Stimulated activated CD8-positive, alpha-beta memory T cell treated with anti-CD3 and anti-CD28 coated beads, Interleukin-7, amount 100 ng/mL, for 1 hour (primary cell): ENCODE measurements around the gene ARPP21.

ENCODE experiments used
- DNase-seq, 2 donors: peaks; one replicate each; pipeline ENCODE4 v3.0.0-alpha.2; 2020; ENCODE audit warnings: low read depth in 2 of 2

The ARPP21 gene

DNA sequence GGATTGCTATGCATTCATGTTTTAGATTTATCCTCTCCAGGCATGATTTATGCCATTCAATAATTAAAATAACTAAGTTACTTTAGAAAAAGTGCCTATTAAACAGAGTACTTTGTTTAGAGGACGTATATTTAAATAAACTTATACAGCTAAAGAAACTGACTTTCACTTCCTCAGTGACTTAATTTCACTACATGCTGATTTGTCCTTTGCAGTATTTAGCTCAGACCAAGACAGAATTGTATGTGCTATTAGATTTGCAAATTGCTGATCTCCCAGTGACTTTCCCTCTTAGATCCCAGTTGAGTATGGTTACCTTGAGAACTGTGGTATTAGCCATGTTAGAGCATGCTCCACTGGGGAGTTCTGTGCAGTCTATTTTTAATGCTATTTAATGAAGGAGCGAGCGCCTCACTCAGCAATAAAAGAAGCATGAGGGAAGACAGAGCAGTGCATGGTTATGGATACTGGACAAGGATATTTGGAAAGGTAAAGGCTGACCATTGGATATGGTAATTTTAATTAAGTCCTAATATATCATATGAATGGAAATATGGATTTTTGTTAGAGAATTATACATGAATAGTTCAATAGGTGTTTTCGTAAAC lies 2.7 kb downstream of the ARPP21 start:
- no peak for DNase-seq

DNA sequence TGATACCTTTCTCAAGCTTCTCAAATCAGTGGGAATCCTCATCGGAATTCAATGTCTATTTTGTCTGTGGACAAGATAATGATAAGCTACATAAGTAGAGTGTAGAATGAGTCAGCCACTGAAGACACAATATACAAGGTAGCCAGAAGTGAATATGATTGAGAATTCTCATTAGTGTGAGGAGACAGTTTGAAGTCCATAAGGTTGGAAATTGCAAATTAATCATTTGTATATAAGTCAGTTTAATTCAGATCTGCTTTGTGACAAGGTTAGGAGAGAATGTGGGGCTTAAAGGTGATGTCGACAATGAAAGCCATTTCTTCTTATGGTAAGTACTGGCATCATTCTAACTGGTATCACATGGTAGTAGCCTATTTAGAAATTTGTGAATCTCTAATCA lies 4.2 kb downstream of the ARPP21 start:
- no peak for DNase-seq

DNA sequence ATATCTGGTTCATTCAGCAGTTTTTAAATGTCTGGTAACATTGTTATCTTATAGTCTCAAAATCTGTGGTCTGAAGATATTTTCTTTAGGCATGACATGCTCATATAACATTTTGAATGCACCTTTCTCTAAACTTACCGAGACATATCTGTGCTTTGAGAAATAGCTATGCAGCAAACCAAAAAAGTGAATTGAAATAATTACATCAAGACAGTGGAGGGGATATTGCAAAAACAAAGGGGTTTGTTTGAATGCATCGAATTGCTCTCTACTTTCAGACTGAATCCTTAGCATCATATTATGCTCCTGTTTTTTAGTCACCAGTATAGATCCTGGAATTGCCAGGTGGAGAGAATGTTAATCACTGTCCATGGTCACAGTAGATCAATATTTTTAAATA lies 5.1 kb downstream of the ARPP21 start:
- no peak for DNase-seq

DNA sequence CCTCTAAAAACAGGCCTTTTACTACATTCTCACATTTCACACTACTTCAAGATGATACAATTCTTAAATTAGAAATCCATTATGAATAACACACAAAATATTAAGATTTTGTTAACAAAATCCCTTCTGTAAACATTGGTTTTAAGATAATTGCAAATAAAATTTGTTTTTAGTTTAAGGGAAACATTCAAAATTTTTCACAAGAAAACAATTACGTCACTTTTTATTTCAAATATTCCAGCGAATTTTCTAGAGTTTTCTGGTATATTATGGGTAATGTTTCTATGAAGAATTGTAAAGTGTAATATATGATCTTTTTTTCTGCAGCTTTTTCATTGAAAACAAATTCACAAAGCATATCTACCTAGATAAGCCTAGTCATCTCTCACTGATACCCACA lies 5.9 kb downstream of the ARPP21 start:
- DNase-seq = no peak

DNA sequence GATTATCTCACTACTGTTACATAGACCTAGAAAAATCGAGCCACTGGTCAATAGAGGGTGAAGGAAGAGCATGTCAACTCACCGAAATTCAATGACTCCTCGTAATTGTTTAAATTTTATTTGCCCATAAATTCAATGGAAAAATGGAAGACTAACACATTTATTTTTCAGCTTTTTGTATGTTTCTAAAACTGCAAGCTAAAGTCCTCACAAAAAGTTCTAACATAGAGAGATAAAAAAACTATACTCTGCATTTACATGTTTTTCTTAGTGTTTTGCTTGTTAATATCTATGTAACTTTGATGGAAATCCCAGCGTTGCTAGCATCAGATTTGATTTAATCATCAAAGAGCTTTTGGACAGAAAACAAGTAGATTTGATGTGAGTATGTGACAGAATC lies 6.8 kb downstream of the ARPP21 start:
- DNase-seq = no peak

DNA sequence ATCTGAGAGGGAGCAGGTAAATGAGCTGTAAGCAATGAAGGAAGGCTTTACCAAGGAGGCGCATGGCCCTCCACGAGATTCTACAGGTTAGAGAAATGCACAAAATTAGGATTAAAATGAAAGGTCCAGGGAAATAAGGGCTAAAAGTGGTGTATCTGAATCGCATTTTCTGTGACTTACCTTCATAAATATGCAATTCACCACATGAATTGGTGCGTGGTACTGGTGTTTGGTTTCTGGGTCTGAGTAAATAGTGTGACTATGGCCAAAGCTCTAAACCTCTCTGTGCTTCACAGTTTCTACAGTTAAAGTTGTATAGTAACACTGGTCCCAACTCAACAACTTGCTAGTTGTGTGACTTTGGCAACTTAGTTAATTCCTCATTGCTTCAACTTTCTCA lies 8.1 kb downstream of the ARPP21 start:
- DNase-seq = no peak

DNA sequence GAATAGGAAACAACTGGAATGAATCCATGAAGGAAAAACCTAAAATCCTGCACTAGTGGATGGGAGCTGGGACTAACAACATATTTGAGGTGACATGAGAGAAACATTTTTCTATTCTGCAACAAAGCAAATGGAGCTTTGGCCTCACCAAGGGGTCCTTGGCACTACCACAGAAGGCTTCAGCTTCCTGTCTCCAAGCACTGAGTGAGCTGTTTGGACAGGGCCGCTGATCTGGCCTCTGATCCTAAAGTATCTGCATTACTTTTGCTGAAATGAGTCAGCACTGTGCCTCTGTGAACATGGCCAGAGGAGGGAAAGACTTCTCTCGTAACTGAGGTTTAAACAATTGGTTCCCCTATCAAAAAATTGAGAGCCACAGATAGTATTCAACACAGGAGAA lies 9.0 kb downstream of the ARPP21 start:
- DNase-seq = no peak

DNA sequence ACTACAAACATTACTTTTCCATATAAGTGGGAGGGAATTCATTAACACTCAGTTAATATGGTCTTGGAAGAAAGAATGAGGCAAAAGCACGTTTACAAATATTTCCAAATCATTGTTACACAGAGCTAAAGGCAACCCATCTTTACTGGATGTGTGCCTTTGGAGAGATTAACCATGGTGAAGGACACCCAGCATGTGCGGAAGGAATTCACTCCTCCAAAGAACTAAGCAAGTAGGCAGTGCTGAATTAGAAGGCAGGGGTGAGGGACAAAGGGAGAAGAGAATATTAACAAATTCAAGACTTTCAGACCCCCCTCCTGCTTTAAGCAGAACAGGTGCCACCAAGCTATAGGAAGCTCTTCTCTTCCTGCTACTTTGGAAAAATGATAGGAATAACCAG lies 10.1 kb downstream of the ARPP21 start:
- DNase-seq = no peak

DNA sequence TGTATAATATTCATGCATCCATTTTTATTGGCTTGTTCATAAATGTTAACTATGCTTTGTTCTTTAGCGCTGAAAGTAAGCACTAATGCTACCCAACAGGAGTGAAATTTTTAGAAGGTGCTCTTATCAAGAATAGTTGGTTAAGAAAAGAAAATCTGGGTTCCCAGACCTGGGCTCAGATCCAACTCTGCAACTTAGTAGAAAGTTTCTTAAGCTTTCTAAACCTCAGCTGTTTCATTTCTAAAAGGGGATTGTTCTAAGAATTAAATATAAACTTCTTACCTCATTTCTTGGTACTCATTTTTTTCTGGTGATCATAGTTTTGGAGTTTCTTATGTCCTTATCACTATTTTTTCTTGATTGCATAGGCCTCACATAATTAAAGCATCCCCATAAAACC lies 12.1 kb downstream of the ARPP21 start:
- DNase-seq = no peak

DNA sequence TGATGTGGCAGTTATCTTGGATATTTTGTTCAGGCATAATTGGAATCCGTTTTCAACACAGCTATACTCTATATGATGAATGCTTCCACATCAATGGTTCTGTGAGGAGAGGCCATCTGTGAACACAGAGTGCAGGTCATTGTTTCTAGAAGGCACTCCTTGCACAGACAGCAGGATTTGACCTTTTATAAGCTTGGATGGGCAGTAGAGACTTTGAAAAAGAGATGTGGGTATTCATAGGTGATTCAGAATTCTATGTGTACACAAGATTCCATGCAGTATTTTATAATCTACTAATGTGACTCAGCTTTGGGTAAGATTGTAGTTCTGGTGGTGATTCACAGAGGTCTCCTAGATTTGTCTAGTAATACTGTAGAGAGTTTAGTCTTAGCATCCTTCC lies 12.5 kb downstream of the ARPP21 start:
- no peak for DNase-seq

DNA sequence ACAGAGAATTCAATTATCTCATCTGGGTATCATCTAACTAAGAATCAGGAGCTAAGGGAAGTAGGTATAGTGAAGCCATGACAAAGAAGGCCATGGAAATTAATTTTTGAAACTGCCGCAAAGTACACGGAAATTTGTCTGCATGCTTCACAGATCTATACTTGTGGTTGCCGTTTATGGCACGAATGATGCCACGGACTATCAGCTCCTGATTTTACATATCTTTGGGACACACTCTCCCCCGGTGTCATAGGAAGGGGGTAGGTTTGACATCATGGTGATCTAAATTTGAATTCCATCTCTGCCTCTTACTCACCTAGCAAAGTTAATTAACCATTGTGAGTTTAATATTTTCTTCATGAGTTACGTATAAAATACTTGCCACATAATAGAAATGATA lies 14.0 kb downstream of the ARPP21 start:
- no peak for DNase-seq

DNA sequence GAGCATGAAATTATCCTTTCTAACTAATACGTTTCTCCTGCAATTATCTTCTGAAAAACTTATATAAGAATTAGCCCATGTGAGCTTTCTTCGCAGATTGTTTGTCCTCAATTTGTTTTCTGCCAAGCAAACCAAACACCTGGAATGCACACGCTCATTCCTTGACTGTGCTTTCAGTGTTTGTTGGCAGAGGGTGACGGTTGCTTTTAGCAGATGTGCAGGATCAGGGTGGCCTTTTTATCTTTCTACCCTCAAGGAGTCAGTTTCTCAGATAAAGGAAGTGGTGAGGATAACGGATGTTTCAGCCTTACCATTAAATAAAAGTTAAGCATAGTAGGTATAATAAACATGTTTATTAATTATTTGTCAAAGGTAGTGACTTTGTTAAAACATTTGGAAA lies 15.2 kb downstream of the ARPP21 start:
- DNase-seq = no peak

DNA sequence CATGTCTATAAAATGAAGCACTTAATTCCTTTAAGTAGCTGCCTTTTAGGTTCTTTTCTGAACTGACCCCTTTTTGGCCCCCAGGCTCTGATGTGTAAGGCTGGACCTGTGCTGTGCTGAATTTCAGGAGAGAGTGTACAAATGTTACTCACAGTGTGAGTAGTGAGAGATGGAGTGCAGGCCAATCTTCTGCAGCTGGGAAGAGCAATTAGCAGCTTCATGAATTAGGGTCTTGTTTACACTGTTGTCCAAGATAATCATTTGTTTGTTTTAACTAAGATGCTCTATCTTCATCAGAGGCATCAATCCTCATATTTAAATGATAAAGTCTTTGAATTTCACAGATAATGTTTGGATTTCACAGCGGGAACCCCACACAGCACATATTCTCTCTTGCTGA lies 19.4 kb downstream of the ARPP21 start:
- DNase-seq = no peak

DNA sequence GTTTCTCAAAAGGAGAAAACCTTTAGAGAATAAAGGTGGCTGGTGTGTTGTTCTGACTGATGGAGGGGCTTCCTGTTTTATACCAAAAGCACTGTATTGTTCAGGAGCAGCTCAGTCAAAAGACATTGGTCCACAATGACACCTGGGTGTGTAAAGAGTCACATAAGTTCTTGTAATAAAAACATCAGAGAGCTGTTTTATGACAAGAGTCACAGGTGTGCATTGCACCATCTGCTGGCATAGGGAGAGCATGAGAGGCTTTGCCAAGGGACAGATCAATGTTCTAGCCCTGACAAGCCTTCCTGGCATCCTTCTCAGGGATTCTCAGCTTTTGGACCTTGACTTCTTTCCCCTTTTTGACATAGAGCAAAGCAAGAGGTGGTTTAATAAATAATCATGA lies 20.4 kb downstream of the ARPP21 start:
- DNase-seq = no peak

DNA sequence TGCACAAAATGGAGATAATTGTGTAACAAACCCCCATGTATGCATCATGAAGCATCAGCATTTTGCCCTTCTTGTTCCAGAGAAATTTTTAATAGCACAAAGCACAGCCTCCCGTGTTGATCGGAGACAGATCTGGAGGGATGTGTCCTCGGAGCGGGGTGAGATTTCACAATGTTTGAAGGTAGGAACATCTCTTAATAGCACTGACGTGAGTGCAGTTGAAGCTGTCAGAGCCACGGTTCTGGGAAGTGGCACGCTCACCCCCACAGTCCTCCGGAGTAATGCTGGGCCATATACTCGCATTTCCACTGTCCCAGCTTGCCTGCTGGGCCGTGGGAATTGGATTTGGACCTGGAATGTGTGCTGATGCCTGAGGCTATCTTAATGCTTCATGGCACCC lies 24.1 kb downstream of the ARPP21 start:
- no peak for DNase-seq

DNA sequence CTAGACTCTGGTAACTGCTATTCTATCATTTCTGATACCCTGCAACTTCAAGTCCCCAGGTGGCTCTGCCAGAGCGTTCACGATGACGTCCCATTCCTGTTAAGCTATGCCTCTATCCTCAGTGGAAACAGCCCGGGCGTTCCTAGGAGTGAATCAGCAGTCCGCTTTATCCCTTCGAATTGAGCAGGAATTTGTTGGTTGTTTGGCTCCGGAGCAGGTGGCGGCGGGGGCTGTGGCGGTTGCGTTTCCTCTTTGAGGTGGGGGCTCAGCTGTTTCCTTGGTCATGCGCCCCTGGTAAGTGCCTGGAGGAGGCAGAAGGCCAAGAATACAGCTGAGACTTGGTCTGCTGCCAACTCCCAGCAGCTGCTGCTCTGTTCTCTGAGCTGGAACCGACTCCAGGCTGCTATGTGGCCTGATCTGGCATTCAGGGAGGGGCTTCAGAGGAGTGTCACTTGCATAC lies 25.2 kb downstream of the ARPP21 start:
- DNase-seq = no peak

DNA sequence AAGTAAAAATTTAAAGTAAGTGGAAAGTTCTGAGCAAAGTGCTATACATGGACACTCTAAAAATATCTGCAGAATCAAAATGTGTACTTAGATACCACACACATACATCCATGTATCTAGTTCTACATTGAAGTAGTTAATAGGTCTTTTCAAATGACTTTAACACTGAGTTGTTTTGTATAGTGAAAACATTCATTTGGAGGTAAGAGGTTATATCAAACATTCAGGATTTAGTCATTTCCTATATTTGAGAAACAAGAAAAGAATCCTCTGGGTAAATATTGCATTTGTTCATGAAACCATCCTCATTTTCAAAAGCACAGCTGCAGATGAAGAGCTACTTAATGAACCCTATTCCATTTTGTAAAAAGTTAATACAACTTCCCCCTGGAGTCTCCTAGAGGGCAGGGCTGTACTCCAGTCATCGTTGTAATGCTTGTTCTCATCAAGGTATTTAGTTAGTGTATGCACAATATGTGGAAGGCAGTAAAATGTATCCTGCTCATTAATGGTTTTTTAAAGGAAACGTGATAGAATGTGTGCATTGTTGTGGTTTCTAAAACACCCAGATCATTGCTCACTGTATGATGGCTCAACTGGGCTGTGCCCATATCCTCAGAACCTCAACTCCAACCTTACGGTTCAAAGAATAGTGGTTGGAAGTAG lies 26.2 kb downstream of the ARPP21 start:
- no peak for DNase-seq

DNA sequence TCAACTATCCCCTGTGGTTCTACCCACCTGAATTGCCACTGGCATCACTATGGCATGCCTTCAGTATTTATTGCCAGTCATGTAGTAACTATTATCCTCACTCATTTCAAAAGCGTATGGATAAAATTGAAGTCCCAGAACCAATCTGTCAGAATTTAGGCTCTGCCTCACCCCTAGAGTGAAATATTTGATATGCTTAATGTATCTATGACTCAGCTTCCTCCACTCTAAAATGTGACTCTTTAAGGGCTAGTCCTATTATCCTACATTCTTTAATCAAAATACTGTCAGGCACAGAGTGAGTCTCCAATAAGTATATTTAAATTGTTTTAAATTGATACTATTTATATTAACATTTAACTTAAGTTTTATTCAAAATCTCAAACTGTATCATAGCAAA lies 27.6 kb downstream of the ARPP21 start:
- DNase-seq = no peak

DNA sequence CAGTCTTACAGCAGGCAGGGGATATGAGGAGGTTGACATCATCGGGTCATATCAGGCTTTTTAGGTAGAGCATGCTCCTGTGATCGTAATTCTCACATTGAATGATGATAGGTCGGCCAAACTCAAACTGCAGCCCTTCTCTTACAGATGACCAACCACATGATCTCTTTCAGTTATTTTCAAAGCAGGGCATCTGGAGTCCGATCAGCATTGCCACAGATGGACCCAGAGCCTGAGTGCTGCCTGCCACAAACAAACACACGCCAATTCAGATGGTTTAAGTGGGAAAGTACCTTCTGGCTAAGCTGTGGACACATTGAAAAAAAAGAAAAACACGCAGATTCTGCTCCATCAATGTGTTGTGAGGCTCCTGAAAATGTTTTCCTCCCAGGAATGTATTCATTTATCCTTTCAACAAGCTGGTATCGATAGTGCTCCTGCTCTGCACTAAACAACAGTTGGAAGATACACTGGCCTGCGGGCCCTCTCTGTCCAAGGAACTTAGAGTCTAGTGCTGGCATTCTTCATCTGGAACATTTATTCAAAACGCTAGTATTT lies 31.2 kb downstream of the ARPP21 start:
- no peak for DNase-seq

DNA sequence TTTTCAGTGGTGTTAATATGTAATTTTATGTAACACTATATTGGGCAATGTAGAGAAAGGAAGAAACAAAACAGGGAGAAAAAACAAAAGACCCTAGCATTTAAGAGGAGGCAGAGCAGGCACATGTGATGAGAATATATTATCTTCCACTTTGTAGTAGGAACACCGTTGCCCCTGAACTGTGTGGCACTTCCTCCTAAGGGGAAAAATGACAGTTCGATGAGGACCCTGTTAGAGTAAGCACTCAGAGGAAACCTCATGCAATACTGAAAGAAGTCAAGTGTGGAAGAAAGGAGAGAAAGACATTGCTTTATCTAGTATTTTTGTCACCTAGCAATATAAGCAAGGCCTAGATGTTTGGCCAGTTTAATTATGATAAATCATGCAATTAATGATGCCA lies 32.2 kb downstream of the ARPP21 start:
- DNase-seq = no peak

DNA sequence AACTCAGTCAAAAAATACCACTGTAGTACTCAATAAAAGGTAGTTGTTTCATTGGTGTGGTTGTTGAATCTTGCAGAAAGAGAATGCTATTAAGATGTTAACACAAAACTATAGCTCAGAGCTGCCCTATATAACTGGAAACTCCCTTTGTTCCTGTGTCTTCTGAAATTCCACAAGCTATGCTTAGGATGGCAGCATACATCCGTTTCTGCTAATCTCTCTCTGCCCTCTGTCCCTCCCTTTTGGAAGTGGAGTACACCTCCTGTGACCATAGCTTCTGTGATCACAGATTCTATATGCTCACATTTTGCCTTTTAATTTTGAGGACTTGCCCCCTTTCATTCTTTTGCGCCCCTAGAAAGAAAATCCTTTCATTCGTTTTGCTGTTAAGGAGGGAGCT lies 33.7 kb downstream of the ARPP21 start:
- no peak for DNase-seq

DNA sequence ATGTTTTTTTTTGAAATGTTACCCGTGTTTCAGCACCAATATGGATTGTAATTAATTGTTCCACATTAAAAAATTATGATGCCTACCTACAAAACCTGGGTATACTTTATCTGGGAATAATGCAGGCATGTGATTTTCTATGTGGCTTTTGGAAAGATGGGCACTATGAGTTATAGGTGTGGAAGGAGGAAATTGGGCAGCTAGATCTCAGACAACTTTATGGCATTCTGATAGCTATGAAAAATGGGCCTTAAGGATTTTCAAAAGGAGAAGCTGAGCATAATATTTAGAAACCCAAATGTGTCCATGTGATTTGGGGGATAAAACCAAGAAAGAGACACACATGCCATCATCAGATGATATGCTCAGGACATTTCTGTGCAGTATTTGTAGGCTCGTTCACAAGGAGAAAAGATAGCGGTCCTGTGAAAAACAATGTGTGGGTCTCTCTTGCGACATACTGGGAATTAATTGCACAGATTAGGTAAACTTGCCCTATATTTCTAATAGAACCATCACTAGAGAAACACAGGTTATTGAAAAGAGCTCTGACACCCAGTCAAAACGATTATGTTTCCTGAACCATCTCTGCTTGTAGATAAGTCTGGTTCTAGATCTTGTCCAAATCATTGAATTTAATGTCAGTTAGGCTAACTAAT lies 35.3 kb downstream of the ARPP21 start:
- DNase-seq = no peak

DNA sequence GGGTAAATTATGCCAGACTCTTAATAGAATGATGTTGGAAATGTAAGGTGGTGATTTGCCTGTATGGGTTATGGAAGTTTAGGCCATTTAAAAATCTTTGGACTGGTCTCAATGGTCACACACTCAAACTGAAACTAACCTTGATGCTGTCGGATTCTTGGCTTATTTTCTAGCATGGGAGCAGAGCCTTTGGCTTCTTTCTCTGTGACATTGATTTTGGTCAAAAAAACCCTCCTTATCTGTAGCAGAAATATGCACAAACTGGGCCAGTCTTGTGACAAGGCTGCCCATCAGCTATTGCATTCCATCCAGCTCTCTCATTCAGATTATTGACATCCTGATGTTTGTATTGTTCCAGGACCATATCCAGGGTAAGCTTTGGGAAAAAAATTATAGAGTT lies 35.9 kb downstream of the ARPP21 start:
- no peak for DNase-seq
